Measurements from ENCODE around the gene SLC9A9.

The SLC9A9 gene

DNA sequence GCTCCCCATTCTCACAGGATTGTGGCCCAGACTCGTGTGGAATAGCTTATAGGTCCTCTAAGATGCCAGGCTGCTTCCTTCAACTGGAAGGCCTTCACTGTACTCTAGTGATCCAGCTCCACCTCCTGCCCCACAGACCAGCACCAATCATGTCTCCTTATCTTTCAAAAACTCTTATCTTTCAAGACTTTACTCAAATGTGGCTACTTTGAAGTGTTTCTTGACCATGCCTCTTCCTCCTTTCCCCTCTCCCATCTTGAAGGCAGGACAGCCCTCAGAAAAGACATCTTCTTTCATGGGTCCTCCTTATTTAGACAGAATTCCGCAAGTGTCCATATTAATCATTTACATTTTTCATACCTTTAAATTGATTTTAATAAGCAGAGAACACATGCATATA, 586.4 kb downstream of the SLC9A9 start:
- TF ChIP-seq GATA1 (IDR thresholded peaks at IDR 0.05; ENCODE audit: low read depth, low read length) (no peak), POLR2A (IDR thresholded peaks at IDR 0.05; ENCODE audit: low read length) (no peak)
- peak in 1 of 2 experiments; percentile 13 for DNase-seq

DNA sequence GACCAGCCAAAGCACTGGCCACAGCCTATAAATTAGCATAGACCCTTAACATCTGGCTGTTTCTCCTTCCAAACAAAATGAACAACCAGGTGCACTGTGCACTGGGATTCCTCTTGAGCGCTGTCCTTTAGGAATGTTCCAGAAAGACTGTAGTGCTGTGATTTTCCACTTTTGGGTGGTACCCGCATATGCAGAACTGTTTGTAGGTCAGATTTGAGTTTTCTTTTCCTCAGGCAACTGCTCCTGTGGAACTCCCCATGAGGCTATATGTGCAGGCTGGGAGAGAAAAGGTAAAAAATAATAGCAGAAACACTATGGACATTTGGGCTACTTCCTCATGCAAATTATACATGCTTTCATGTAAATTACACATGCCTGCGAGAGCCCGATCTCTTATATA, 589.6 kb downstream of the SLC9A9 start:
- no peak for TF ChIP-seq POLR2A (IDR thresholded peaks at IDR 0.05; ENCODE audit: low read length)
- no peak for TF ChIP-seq GATA1 (IDR thresholded peaks at IDR 0.05; ENCODE audit: low read depth, low read length)
- no peak for DNase-seq

DNA sequence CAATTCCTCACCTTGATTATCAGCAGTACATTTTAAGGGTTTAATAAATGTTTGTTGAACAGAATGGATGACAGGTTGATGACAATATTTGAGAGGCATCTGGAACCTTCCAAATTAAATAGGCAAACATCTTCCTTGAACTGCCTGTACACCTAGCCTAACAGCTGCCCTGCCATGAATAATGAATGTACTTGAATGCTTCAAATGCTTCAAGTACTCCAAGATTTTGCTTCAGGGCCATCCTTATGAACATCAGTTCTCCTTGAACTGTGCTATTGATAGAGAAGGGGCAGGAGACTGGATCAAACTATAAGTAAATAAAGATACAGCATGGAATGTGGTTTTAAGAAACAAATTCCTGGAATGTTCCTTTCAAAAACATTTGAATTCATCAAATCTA, 591.9 kb downstream of the SLC9A9 start:
- DNase-seq, result no peak
- TF ChIP-seq POLR2A (IDR thresholded peaks at IDR 0.05; ENCODE audit: low read length) (no peak), GATA1 (IDR thresholded peaks at IDR 0.05; ENCODE audit: low read depth, low read length) (no peak)

DNA sequence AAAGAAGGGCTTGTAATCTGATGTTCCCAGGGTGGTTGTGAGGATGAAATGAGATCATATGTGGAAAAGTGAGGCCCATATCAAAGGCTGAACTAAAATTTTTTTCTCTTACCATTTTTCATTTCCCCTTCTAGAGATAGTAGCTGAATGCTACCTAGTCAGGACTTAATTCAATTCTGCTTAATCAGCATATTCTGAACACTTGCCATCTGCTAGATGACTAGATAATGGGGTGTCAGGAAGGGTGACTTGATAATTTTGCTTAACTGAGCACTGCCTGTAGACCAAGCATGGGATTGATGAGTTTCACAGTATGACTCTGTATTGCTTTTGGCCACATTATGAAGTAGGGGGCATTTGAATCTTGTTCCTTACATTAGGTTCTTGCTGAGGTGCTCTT, 592.5 kb downstream of the SLC9A9 start:
- TF ChIP-seq GATA1 (IDR thresholded peaks at IDR 0.05; ENCODE audit: low read depth, low read length) (no peak), POLR2A (IDR thresholded peaks at IDR 0.05; ENCODE audit: low read length) (no peak)
- DNase-seq, result peak; percentile 70 to 77

DNA sequence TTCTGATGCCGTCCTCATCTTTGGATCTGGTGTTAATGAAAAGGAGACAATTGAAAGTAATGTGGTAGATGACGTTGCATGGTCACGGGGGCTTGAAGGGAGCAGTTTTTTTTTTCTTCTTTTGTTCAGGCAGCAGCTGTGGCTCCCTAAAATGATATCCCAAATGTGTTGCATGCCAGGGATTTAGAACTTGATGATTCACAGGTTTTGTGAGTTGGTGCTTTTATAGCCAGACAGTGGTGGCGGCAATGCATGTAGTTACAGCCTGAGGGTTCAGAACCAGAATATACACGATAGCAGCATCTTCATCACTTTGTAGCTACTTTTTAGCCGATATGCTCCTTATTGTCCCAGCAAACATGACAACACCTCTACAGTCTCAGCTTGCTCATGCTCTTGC, 595.3 kb downstream of the SLC9A9 start:
- no peak for TF ChIP-seq POLR2A (IDR thresholded peaks at IDR 0.05; ENCODE audit: low read length)
- TF ChIP-seq GATA1 (IDR thresholded peaks at IDR 0.05; ENCODE audit: low read depth, low read length), result no peak
- DNase-seq, result no peak

DNA sequence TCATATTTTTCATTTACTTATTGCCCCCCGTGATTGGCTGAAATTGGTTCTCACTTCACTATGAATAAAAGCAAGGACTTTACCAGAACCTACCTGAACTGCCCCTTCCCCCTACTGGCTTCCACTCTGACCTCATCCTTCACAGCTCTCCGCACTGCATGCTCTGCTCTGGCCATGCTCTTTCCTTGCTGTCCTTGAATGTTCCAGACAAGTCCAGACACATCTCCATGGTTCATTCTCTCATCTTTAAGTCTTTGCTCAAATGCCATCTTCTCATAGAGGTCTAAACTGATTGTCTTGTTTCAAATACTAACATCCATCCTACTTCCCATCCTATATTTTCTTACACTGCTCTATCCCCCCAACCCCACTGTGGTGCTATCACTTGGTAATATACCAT, 599.3 kb downstream of the SLC9A9 start:
- TF ChIP-seq POLR2A (IDR thresholded peaks at IDR 0.05; ENCODE audit: low read length) (no peak), GATA1 (IDR thresholded peaks at IDR 0.05; ENCODE audit: low read depth, low read length) (no peak)
- no peak for DNase-seq

DNA sequence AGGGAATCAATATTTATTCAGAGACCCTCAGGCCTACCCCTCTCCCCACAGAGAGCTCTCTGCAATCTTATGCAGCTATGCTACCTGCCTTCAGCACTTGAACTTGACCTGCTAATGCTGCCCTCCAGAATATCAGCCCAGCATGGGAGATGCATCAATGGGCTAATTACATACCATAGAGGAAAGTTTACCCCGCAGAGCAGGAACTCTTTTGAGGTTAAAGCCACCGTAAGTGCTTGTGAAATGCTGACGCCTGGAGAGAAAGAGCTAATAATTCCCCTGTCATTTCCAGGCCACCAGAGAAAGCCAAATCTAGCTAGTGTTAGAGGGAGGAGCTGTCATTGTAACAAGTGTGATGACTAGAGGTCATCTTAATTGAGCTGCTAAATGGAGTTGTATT, 601.2 kb downstream of the SLC9A9 start:
- DNase-seq, result no peak
- TF ChIP-seq GATA1 (IDR thresholded peaks at IDR 0.05; ENCODE audit: low read depth, low read length) (no peak), POLR2A (IDR thresholded peaks at IDR 0.05; ENCODE audit: low read length) (no peak)

DNA sequence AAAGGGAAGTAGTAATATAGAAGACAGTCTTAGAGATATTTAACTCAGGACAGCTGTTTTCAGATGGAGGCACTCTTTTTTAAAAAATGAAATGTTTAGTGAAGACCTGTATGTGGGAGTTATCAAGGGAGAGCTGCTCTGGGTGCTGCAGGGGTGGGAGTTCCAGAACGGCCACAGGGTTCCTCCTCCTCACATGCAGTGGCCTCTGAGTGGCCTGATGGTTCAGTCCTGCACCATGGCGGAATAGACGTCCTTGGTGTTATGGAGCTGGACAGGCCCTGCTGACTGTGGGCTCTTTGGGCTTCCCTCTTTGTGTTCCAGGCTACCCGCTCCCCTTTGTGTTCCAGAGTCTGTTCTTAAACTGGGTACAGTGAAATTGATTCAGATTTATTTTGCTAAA, 602.6 kb downstream of the SLC9A9 start:
- DNase-seq, result no peak
- TF ChIP-seq GATA1 (IDR thresholded peaks at IDR 0.05; ENCODE audit: low read depth, low read length) (no peak), POLR2A (IDR thresholded peaks at IDR 0.05; ENCODE audit: low read length) (no peak)

DNA sequence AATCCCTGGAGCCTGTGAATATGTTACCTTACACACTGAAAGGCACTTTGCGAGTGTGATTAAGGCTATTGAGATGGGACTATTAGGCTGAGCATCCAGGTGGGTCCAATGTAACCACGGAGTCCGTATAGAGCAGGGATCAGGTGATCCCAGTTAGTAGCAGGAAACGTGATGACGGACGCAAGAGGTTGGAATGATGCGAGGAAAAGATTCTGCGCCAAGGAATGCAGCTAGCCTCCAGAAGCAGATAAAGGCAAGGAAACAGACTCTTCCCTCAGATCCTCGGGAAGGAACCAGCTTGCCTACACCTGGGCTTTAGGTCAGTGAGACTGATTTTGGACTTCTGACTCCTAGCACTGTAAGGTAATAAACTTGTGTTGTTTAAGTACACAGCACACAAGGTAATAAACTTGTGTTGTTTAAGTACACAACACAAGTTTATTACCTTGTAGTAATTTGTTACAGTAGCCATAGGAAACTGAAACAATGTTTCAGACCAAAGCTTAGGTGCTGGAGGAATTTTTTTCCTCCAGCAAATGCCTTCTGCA, 603.7 kb downstream of the SLC9A9 start:
- TF ChIP-seq POLR2A (IDR thresholded peaks at IDR 0.05; ENCODE audit: low read length) (no peak), GATA1 (IDR thresholded peaks at IDR 0.05; ENCODE audit: low read depth, low read length) (no peak)
- DNase-seq, result no peak

DNA sequence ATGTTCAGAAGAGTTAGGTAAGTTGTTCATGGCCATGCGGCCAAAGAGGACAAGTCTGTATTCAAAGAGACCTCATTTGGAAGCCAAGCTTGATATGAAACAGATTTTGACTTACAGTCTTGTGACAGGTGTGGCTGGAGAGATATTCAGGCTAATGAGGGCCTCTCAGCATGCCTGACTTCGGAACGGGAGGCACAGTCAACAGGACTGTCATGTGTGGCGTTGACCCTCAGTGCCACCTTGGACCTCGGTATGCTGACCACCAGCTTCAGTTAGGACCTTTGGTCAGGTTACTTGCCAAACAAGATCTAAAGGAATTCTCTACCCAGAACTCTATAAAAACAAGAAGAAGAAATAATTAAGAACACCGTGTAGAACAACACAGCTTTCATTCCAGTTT, 604.6 kb downstream of the SLC9A9 start:
- TF ChIP-seq POLR2A (IDR thresholded peaks at IDR 0.05; ENCODE audit: low read length), result no peak
- no peak for TF ChIP-seq GATA1 (IDR thresholded peaks at IDR 0.05; ENCODE audit: low read depth, low read length)
- DNase-seq, result no peak

DNA sequence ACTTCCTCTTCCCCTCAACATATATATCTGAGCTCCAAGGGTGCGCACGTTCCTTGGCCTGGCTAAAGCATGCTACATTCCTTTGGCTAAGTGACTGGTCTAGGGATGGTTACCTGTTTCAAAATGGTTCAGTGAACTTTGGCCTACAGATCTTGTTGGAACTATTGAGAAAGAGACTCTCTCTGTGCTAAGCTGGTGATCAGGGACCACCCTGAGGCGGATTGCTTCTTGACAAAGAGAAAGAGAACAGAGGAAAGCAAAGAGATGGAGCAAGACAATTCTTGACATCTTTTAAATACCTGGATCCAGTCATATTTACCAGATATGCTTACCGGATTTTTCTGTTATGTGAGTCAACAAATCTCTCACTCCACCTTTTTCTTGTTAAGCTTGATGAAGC, 605.6 kb downstream of the SLC9A9 start:
- no peak for TF ChIP-seq GATA1 (IDR thresholded peaks at IDR 0.05; ENCODE audit: low read depth, low read length)
- no peak for TF ChIP-seq POLR2A (IDR thresholded peaks at IDR 0.05; ENCODE audit: low read length)

DNA sequence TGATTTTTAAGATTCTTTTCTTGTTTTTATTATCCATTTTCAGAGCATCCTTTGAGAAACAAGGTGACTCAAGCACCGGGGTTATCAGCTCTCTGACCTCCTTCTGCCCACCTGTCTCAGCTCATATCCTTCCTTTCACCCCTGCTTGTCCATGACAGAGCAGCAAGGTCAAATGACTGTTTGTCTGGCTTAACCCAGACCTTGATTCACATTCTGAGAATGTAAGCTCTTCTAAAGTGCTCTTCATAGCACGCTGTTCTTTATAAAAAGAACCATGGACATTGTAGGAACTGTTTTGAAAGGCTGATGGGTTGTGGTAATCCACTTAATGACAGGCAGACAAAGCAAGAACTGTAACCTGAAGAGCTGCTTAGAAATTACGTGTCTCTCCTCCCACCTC, 606.2 kb downstream of the SLC9A9 start:
- no peak for DNase-seq
- TF ChIP-seq GATA1 (IDR thresholded peaks at IDR 0.05; ENCODE audit: low read depth, low read length) (no peak), POLR2A (IDR thresholded peaks at IDR 0.05; ENCODE audit: low read length) (no peak)

More for the DNA sequence above, 605.6 kb downstream of the SLC9A9 start:
- DNase-seq, result no peak

DNA sequence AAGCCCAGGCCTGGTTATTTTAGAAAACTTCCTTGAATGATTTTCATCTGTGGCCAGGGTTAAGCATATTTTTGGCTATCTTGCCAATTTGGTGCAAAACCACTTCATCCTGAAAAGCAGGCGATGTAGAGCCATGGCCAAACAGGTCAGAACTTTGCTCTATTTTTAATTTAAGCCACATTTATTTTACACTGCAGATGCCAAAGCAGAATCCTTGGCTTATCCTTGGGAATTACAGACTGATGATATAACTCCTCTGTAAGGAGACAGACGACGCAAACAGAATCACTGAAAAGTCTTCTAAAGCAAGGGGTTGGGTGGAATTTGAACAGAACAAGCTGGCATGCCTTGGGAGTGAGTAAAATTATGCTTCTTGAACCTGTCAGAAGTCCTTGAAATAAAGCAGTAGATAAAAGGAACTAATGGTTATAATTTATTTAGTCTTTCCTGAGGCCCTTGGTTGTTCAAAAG, 606.8 kb downstream of the SLC9A9 start:
- DNase-seq, result no peak
- TF ChIP-seq GATA1 (IDR thresholded peaks at IDR 0.05; ENCODE audit: low read depth, low read length) (no peak), POLR2A (IDR thresholded peaks at IDR 0.05; ENCODE audit: low read length) (no peak)

DNA sequence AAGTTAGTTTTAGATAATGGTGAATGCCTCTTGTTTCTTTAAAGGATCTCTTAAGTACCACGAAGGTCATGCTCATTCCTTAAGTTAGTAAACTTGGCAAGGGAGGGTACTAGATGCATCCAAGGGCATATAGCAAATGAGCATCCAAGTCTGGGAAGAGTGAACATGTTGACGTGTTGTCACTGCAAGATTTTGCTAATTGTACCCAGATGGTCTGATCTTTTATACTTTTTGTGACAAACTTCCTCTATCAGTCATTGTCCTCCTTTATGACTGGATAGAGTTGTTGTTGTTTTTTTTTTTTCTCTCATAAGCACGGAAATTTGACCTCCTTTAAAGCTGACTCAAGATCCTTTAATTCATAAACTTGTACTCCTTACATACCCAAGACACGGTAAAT, 607.4 kb downstream of the SLC9A9 start:
- DNase-seq, result no peak
- TF ChIP-seq POLR2A (IDR thresholded peaks at IDR 0.05; ENCODE audit: low read length), result no peak
- TF ChIP-seq GATA1 (IDR thresholded peaks at IDR 0.05; ENCODE audit: low read depth, low read length), result no peak

DNA sequence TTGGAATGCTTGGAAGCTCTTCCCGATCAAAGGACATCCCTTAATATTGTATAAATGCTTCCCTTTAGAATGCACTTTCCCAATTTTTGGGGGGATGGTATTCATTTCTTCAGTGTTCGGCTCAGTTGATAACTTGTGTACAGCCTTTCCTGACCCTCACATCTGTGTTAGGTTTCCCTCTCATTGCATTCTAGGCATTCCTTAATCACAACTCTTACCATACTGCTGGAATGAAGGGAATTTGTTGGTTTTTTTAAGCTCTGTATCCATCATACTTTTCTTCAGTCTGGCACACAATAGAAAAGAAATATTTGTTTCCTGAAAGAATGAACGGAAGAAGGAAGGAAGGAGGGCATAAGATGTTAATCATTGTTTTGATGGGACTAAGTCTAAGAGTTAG, 609.2 kb downstream of the SLC9A9 start:
- no peak for DNase-seq
- no peak for TF ChIP-seq POLR2A (IDR thresholded peaks at IDR 0.05; ENCODE audit: low read length)
- TF ChIP-seq GATA1 (IDR thresholded peaks at IDR 0.05; ENCODE audit: low read depth, low read length), result no peak
